HL-60 (cell line): Measurements from ENCODE around the gene PAQR4.

Experiments used
- DNase-seq, 2 experiments: peaks; one replicate each; pipeline ENCODE4 v3.0.0-alpha.2; 2010 to 2020; ENCODE audit warnings: low read depth in 1 of 2, low spot score in 1 of 2
- H3K27ac ChIP-seq: fragments of 250-450 bp; sonication (Bioruptor Pico); replicated peaks from 2 replicates; pipeline ENCODE4 v1.5.1; 2020; ENCODE audit warnings: mild to moderate bottlenecking, moderate library complexity
- H3K27me3 ChIP-seq: fragments of 250-450 bp; sonication (Bioruptor Pico); 2 replicates; pipeline ENCODE4 v1.5.1; 2021; ENCODE audit warnings: mild to moderate bottlenecking, moderate library complexity; ENCODE audit not compliant: insufficient read depth, poor library complexity, severe bottlenecking
- H3K4me3 ChIP-seq: replicated peaks from 2 replicates; pipeline ENCODE4 v1.5.1; 2011; ENCODE audit warnings: mild to moderate bottlenecking, control low read depth, low read length; ENCODE audit not compliant: insufficient read depth
- GABPA ChIP-seq: IDR thresholded peaks from 2 replicates; pipeline ENCODE4 v1.6.1; 2012; ENCODE audit warnings: low read depth
- POLR2AphosphoS5 ChIP-seq: IDR thresholded peaks from 2 replicates; pipeline ENCODE4 v1.6.1; 2012; ENCODE audit warnings: low read depth
- SPI1 ChIP-seq: IDR thresholded peaks from 2 replicates; pipeline ENCODE4 v1.6.1; 2012; ENCODE audit warnings: low read depth, mild to moderate bottlenecking, borderline replicate concordance
- TF ChIP-seq, protein P1 (sequence below): IDR thresholded peaks from 2 replicates; pipeline ENCODE4 v1.6.1; 2012; ENCODE audit warnings: low read depth; ENCODE audit not compliant: insufficient replicate concordance
- TF ChIP-seq, protein P2 (sequence below): IDR thresholded peaks from one replicate; pipeline ENCODE4 v1.5.1; 2011; ENCODE audit warnings: low read length, control low read depth, inconsistent platforms; ENCODE audit not compliant: insufficient read depth

The PAQR4 gene

DNA sequence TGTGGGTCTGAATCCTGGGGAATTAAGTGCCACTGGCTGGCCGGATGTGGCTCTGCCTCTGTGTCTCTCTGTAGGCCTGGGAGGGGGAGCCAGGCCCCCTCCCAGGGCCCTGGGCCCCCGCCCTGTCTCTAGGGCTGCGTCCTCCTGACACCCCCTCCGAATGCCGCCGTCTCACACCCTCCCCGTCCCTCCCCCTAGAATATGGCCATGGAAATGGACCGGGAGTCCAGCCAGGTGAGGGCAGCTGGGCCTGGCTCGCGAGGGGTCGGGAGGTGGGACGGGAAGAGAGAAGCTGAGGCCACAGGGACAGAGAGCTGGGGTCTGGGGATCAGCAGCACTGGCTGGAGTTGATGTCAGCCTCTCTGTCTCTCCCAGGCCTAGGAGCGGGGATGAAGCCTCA, 27.1 kb downstream of the PAQR4 start:
- H3K27me3 ChIP-seq = no peaks in the 10 kb centered on the region

DNA sequence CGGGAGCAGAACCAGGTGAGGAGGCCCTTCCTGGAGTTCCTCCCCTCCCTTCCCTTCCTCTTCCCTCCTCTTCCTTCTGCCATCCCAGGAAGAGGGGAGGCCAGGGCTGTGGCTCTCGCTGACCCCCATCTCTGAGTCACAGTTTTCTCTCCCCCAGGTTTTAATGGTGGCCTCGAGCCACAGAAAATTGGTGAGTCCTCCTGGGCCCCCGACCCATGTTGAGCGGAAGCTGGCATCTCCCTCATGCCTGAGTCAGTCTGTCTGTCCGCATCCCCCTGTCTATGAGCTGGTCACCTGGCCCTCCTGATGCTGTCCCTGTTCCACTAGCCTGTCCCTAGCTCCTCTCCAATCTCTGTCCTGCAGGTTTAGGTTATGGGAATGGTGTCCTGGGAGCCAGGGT, 30.8 kb downstream of the PAQR4 start:
- TF ChIP-seq, protein P1, sequence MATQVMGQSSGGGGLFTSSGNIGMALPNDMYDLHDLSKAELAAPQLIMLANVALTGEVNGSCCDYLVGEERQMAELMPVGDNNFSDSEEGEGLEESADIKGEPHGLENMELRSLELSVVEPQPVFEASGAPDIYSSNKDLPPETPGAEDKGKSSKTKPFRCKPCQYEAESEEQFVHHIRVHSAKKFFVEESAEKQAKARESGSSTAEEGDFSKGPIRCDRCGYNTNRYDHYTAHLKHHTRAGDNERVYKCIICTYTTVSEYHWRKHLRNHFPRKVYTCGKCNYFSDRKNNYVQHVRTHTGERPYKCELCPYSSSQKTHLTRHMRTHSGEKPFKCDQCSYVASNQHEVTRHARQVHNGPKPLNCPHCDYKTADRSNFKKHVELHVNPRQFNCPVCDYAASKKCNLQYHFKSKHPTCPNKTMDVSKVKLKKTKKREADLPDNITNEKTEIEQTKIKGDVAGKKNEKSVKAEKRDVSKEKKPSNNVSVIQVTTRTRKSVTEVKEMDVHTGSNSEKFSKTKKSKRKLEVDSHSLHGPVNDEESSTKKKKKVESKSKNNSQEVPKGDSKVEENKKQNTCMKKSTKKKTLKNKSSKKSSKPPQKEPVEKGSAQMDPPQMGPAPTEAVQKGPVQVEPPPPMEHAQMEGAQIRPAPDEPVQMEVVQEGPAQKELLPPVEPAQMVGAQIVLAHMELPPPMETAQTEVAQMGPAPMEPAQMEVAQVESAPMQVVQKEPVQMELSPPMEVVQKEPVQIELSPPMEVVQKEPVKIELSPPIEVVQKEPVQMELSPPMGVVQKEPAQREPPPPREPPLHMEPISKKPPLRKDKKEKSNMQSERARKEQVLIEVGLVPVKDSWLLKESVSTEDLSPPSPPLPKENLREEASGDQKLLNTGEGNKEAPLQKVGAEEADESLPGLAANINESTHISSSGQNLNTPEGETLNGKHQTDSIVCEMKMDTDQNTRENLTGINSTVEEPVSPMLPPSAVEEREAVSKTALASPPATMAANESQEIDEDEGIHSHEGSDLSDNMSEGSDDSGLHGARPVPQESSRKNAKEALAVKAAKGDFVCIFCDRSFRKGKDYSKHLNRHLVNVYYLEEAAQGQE = no peak
- TF ChIP-seq GABPA = no peak
- TF ChIP-seq, protein P2, sequence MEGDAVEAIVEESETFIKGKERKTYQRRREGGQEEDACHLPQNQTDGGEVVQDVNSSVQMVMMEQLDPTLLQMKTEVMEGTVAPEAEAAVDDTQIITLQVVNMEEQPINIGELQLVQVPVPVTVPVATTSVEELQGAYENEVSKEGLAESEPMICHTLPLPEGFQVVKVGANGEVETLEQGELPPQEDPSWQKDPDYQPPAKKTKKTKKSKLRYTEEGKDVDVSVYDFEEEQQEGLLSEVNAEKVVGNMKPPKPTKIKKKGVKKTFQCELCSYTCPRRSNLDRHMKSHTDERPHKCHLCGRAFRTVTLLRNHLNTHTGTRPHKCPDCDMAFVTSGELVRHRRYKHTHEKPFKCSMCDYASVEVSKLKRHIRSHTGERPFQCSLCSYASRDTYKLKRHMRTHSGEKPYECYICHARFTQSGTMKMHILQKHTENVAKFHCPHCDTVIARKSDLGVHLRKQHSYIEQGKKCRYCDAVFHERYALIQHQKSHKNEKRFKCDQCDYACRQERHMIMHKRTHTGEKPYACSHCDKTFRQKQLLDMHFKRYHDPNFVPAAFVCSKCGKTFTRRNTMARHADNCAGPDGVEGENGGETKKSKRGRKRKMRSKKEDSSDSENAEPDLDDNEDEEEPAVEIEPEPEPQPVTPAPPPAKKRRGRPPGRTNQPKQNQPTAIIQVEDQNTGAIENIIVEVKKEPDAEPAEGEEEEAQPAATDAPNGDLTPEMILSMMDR = no peak
- TF ChIP-seq POLR2AphosphoS5 = no peak
- TF ChIP-seq SPI1 = no peak
- Histone ChIP-seq H3K27ac (no peak overlapping the region), H3K27me3 (no peaks in the 10 kb centered on the region), H3K4me3 (no peak overlapping the region)
- no peak for DNase-seq

More for the DNA sequence above, 27.1 kb downstream of the PAQR4 start:
- TF ChIP-seq, protein P2 = no peak
- TF ChIP-seq POLR2AphosphoS5 = no peak
- TF ChIP-seq, protein P1 = no peak
- H3K27ac ChIP-seq = no peak overlapping the region
- no peak overlapping the region for H3K4me3 ChIP-seq
- DNase-seq = no peak

DNA sequence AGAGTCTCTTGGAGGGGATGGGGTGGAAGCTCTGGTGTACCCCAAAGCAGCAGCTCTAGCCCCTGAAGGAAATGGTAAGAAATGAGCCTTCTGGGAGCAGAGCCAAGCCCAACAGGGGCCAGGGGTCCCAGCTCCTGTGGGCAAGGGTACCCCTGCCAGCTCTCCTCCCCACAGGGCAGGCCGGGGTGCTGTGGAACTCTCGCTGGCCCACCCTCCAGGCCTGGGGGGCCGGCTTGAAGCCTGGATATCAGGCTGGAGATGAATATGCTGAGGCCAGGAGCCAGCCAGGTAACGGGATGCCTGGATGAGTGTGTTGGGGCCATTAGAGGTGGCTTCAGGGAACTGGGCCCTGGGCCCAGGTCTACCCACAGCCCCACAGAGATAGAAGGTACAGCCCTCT, 31.4 kb downstream of the PAQR4 start:
- no peak for DNase-seq
- TF ChIP-seq, protein P2 = no peak
- no peak for TF ChIP-seq POLR2AphosphoS5
- no peak for TF ChIP-seq SPI1
- TF ChIP-seq GABPA = no peak
- TF ChIP-seq, protein P1 = no peak
- no peak overlapping the region for H3K4me3 ChIP-seq
- no peak overlapping the region for H3K27ac ChIP-seq
- no peaks in the 10 kb centered on the region for H3K27me3 ChIP-seq
